ENCODE results near the gene PCSK6.

GRCh38 chr15:101368861-101369642, 120.5 kb downstream of the PCSK6 start:
- TF ChIP-seq CTCF (conservative IDR thresholded peaks at IDR 0.05; ENCODE audit: low read length) (no peak), EZH2phosphoT487 (IDR thresholded peaks at IDR 0.05; ENCODE audit: borderline replicate concordance) (no peak)
